HG03280 (cell line): ENCODE measurements around the gene CPNE6.
A peak's percentile ranks its signal among the peaks of the same experiment; 100 is the strongest.

ENCODE experiments used
- ATAC-seq: cut with Tn5 transposase; IDR thresholded peaks from one replicate; pipeline ENCODE4 v1.9.1; 2021; ENCODE audit warnings: mild to moderate bottlenecking, moderate library complexity; ENCODE audit not compliant: unreplicated experiment

CPNE6 gene

DNA sequence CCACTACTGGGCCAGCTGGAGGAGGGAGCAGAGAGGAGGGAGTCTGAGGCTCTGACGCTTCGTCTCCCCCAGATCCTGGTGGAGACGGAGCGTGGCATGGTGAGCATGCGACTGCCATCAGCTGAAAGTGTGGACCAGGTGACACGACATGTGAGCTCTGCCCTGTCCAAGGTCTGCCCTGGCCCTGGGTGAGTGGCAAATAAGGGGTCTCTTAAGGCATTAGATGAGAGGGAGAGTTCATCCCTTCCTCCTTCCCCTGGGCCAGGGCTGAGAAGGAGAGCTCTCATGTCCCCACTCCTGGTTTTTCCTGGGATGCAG lies 17.1 kb upstream of the CPNE6 start:
- no peak for ATAC-seq

DNA sequence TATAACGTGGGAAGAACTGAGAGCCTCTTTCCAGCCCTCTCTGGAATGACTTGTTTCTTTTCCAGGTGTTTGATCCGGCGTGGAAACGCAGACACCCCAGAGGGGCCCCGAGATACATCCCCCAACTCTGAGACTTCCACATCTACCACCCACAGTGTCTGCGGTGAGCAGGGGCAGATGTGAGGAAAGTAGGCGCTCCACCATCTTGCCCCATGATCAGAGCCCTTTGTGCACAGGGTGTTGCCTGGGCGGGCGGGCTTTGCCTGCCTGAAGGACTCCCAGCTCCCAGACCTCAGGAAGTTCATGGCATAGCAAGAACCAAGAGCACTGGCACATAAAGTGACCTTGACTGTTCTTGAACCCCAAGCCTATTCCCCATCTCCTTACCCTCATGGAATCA lies 16.7 kb upstream of the CPNE6 start:
- ATAC-seq, result no peak

GRCh38 chr14:24055971-24056799 lies 15.2 kb upstream of the CPNE6 start:
- no peak for ATAC-seq

DNA sequence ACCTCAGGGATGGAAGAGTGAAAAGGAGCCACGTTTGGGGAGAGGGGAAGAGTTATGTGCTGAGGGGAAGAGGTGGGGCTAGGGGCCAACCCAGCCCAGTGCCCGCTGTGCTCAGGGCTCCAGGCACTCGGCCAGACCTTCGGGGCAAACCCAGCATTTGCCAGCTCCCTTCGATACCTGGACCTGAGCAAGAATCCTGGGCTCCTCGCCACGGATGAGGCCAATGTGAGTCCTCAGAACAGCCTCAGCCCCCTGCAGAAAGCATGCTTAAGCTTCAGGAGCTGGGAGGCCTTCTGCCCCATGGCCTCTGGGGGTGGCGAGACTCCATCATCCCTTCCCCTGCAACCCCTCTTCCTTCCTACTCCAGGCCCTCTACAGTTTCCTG lies 14.6 kb upstream of the CPNE6 start:
- no peak for ATAC-seq

GRCh38 chr14:24057271-24057670 lies 14.1 kb upstream of the CPNE6 start:
- ATAC-seq, result no peak

GRCh38 chr14:24057867-24058259 lies 13.5 kb upstream of the CPNE6 start:
- peak; percentile 14 for ATAC-seq

- peak; percentile 58 for ATAC-seq
These were observed 13.0 kb upstream of the CPNE6 start for GRCh38 chr14:24058260-24058950.

DNA sequence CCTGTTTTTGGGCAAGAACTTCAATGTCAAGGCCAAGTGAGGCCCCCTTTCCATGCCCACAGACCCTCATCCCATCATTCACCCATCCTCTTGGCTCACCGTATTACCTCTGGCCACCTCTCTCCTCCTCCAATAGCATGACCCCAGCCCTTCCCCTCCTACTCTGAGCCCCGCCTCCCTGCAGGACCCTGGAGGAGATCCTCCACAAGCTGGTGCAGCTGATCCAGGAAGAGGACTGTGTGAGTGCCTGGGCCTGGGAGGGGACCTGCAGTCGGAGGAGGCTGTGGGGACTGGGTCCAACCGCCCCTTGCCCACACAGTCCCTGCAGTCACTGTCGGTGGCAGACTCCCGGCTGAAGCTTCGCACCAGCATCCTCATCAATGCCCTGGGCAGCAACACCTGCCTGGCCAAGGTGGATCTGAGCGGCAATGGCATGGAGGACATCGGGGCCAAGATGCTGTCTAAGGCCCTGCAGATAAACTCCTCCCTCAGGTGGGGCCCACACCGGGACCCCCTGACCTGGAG lies 12.3 kb upstream of the CPNE6 start:
- ATAC-seq, result no peak

- no peak for ATAC-seq
These were observed 11.4 kb upstream of the CPNE6 start for GRCh38 chr14:24059841-24060388.

DNA sequence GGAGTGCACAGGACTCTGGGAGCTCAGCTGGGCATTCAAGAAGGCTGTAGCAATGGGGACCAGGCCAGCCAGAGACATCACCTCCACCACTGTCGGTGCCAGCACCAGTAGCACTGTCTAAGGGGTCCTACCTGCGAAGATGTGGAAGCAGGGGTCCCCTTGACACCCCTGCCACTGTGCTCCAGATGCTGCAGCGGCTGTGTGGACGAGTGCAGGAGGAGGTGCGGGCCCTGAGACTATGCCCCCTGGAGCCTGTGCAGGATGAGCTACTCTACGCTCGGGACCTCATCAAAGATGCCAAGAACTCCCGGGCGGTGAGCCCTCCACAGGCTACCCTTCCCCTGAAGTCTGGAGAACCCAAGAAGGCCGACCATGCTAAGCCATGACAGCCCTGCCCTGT lies 10.9 kb upstream of the CPNE6 start:
- ATAC-seq, result no peak

GRCh38 chr14:24060984-24061913 lies 10.1 kb upstream of the CPNE6 start:
- no peak for ATAC-seq

- no peak for ATAC-seq
These were observed 9.0 kb upstream of the CPNE6 start for GRCh38 chr14:24062216-24062980.

DNA sequence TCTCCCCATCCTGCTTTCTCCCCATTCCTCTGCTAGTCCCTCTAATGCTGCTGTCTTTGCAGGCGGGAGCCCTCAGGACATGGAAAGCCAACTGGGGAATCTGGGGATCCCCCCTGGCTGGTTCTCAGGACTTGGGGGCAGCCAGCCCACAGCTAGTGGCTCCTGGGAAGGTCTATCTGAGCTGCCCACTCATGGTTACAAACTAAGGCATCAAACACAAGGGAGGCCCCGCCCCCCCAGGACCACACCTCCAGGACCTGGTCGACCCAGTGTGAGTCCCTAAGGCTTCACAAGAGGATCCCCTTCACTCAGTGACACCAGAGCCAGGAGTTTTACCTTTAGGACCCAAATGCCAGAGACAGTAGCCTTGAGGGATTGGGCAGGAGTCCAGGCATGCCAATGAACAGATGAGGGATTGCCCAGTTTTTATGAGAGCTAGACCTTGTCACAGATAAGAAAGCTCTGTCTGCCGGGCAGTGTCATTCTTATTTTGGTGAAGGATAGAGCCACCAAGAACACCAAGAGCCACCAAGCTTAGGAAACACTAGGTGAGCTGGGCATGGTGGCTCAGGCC lies 8.0 kb upstream of the CPNE6 start:
- ATAC-seq, result no peak

- ATAC-seq, result no peak
These were observed 7.1 kb upstream of the CPNE6 start for GRCh38 chr14:24064091-24064795.

DNA sequence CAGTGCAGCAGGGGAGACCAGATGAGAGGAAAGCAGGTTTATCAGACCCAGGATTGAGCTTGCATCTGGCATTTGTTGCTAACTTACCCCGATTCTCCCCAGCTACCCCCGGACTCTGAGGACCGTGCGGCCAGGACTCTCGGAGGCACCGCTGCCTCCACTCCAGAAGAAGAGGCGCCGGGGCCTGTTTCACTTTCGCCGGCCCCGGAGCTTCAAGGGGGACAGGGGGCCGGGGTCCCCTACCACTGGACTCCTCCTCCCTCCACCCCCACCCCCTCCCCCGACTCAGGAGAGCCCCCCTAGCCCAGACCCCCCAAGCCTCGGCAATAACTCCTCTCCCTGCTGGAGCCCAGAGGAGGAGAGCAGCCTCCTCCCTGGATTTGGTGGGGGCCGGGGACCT lies 6.5 kb upstream of the CPNE6 start:
- no peak for ATAC-seq

- ATAC-seq, result no peak
These were observed 6.0 kb upstream of the CPNE6 start for GRCh38 chr14:24065408-24065807.

GRCh38 chr14:24066496-24067132 lies 4.7 kb upstream of the CPNE6 start:
- no peak for ATAC-seq

- no peak for ATAC-seq
These were observed 4.0 kb upstream of the CPNE6 start for GRCh38 chr14:24067133-24068082.
